Activated naive CD4-positive, alpha-beta T cell treated with anti-CD3 and anti-CD28 coated beads, Interleukin-2, amount 50 U/mL, for 72 hours (primary cell): ENCODE data around the gene ZNF783. TPM values are rescaled to one million over a fixed set of nuclear protein-coding genes. Genes with fewer than 3 reads are reported as not detected.
"Not testable (repeated sequence)": the region's sequence is repeated elsewhere in the genome, so short reads cannot be mapped to it uniquely, and the experiment has no call there.

Source experiments
- ATAC-seq, 2 donors: fragments of 150-1000 bp; cut with Tn5 transposase; 2 replicates each; pipeline ENCODE4 v1.10.0; 2021; ENCODE audit warnings: mild to moderate bottlenecking in 2 of 2, moderate library complexity in 2 of 2
- DNase-seq, 2 donors: peaks; one replicate each; pipeline ENCODE4 v3.0.0; 2021 to 2022; ENCODE audit warnings: low spot score in 2 of 2
- H3K27ac Mint-ChIP-seq, 2 donors: one replicate each; pipeline ENCODE4 v1.8.0; 2022; ENCODE audit warnings: mild to moderate bottlenecking in 2 of 2, mixed read lengths in 2 of 2
- H3K36me3 Mint-ChIP-seq, 2 donors: one replicate each; pipeline ENCODE4 v1.8.0; 2022; ENCODE audit warnings: mixed read lengths in 2 of 2
- H3K9me3 Mint-ChIP-seq, 2 donors: one replicate each; pipeline ENCODE4 v1.8.0; 2022; ENCODE audit warnings: mixed read lengths in 2 of 2
- total RNA-seq, 2 donors: library from RNA; stranded (reverse); gene quantifications; one replicate each; pipeline ENCODE4 v1.2.3, GENCODE V29; 2022

Gene ZNF783
- total RNA-seq, 2 donors from 2014 or later, result 7.6 to 18.2 TPM

DNA sequence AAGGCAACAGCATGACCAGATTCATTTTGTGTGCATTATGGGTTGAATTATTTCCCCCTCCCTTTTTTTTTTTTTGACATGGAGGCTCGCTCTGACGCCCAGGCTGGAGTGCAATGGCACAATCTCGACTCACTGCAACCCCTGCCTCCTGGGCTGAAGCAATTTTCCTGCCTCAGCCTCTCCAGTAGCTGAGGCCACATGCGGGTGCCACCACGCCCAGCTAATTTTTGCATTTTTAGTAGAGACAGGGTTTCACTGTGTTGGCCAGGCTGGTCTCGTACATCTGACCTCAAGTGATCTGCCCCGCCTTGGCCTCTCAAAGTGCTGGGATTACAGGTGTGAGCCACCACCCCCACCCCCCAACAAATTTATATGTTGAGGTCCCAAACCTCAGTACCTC lies 42.0 kb downstream of the ZNF783 start:
- Mint-ChIP-seq H3K36me3 (peaks cover 0 to under 1% of the 10 kb centered on the region in 2 donors), H3K9me3 (peaks cover 0 to 2% of the 10 kb centered on the region in 2 donors), H3K27ac (no peak overlapping the region)
- no peak for DNase-seq
- ATAC-seq, result no peak

DNA sequence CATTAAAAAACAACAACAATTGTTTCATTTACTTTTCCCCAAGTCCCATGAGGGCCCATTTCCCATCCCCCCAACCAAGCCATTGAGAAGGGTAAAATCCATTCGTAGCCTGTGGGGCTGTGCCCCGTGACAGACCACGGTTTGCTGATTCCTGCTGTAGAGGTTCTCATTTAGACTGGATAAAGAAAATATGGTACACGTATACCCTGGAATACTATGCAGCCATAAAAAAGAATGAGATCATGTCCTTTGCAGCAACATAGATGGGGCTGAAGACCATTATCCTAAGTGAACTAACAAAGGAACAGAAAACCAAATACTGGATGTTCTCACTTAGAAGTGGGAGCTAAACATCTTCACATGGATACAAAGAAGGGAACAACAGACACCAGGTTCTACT lies 44.9 kb downstream of the ZNF783 start:
- Mint-ChIP-seq H3K9me3 (peaks cover 0 to 12% of the 10 kb centered on the region in 2 donors), H3K36me3 (peaks cover 0 to 13% of the 10 kb centered on the region in 2 donors), H3K27ac (no peak overlapping the region)
- DNase-seq (no peak), ATAC-seq (no peak)

DNA sequence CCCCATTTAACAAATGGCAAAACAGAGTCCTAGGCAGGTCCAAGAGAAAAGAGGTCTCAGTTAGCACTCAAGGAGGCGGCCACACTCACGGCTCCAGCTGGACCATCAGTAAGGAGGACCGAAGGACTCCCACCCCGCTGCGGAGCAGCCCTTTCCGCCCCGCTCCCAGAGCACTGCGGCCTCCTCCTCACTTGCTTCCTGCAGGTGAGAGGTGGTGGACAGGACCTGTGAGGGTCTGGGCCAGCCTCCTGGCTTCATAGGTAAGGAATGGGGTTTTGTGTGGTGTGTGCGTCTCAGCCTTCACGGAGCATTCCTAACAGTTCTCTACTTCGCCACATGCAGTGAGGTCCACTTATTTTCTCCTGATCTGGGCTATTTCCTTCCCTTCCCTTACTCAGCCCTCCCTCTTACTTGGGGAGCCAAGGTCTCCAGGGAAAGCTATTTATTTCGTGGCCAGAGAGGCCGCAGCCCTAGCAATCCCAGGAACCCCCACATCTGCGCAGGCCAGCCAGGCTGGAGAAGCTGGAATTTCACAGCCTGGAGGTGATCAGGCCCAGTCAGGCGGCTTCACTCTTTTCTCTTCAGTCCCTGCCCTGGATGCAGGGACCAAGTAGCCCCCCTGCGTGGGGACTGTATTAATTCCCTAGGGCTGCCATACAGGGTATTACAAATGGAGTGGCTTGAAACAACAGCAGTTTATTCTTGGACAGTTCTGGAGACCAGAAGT lies 45.9 kb downstream of the ZNF783 start:
- Mint-ChIP-seq H3K9me3 (peaks cover 0 to 12% of the 10 kb centered on the region in 2 donors), H3K27ac (no peak overlapping the region), H3K36me3 (peaks cover 0 to 13% of the 10 kb centered on the region in 2 donors)
- ATAC-seq (no peak), DNase-seq (no peak)

DNA sequence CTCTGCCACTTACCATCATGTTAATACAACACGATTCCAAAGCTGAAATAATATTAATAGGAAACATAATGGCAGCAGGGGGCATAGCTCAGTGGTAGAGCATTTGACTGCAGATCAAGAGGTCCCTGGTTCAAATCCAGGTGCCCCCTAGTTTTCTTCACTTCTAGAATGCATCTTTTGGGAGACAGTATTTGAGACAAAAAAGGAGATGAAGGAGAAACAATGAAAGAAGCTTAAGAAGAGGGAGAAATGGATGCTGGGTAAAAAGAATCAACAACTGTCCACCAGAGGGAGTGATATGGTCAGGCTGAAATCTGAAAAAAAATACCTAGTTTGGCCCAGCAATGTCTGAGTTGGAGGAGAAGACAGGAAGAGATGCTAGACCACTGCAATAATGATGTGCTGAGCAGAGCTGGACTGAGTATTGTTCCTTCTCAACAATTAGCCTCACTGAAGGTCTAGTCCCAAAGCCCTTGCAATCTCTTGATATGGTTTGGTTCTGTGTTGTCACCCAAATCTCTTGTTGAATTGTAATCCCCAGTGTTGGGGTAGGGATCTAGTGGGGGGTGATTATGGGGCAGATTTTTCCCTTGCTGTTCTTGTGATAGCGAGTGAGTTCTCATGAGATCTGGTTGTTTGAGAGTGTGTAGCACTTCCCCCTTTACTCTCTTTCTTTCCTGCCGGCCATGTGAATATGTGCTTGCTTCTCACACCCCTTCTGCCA lies 48.3 kb downstream of the ZNF783 start:
- H3K36me3 Mint-ChIP-seq, result peaks cover 0 to 13% of the 10 kb centered on the region in 2 donors
- DNase-seq (no peak), ATAC-seq (peak; percentile 59 to 67)
- H3K9me3 Mint-ChIP-seq, result peaks cover 0 to 12% of the 10 kb centered on the region in 2 donors
- H3K27ac Mint-ChIP-seq, result no peak overlapping the region

DNA sequence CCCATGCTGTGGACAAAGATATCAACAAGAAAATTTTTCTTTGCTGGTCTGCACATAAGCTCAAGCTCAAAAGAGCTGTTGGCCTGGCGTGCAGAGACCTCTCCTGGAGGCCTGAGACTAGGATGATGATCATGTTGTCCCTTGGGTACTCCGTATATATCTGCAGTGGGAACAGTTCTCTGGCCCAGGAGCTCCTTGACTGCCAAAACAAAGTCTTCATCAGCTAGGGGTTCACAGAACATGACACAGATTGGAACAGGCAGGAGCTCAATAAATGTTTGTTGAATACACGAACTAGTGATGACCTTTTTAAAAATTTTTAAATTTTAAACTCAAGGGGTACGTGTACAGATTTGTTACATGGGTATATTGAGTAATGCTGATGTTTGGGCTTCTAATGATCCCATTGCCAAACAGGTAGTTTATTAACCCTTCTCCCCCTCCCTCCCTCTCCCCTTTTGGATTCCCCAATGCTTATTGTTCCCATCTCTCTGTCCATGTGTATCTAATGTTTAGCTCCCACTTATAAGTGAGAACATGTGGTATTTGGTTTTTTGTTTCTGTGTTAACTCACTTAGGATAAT lies 49.1 kb downstream of the ZNF783 start:
- Mint-ChIP-seq H3K27ac (no peak overlapping the region), H3K36me3 (peaks cover 0 to 13% of the 10 kb centered on the region in 2 donors), H3K9me3 (peaks cover 0 to 12% of the 10 kb centered on the region in 2 donors)
- DNase-seq (no peak), ATAC-seq (no peak)

DNA sequence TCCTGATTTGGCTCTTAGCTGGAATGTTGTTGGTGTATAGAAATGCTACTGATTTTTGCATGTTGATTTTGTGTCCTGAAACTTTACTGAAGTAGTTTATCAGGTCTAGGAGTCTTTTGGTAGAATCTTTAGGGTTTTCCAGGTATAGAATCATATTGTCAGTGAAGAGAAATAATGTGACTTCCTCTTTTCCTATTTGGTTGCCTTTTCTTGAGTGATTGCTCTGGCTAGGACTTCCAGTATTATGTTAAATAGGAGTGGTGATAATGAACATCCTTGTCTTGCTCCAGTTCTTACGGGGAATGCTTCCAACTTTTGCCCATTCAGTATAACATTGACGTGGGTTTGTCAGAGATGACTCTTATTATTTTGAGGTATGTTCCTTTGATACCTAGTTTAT lies 52.0 kb downstream of the ZNF783 start:
- Mint-ChIP-seq H3K36me3 (peaks cover 0 to 19% of the 10 kb centered on the region in 2 donors), H3K27ac (no peak overlapping the region), H3K9me3 (peaks cover 0 to 18% of the 10 kb centered on the region in 2 donors)
- no peak for ATAC-seq
- DNase-seq, result no peak

DNA sequence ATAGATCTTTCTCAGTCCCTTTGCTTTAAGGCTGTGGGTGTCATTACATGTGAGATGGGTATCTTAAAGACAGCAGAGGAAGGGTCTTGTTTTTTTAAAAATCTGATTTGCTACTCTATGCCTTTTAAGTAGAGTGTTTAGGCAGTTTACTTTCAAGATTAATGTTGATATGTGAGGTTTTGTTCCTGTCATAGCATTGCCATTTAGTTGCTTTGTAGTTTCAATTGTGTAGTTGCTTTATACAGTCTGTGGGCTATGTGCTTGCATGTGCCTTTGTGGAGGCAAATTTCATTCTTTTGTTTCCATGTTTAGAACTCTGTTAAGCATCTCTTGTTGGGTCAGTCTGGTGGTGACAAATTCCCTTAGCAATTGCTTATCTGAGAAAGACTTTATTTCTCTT lies 54.6 kb downstream of the ZNF783 start:
- H3K27ac Mint-ChIP-seq, result no peak overlapping the region
- H3K36me3 Mint-ChIP-seq, result peaks cover 2 to 9% of the 10 kb centered on the region in 2 donors
- ATAC-seq, result peak in 1 of 2 donors; percentile 65
- H3K9me3 Mint-ChIP-seq, result peaks cover 0 to 11% of the 10 kb centered on the region in 2 donors
- DNase-seq, result no peak

DNA sequence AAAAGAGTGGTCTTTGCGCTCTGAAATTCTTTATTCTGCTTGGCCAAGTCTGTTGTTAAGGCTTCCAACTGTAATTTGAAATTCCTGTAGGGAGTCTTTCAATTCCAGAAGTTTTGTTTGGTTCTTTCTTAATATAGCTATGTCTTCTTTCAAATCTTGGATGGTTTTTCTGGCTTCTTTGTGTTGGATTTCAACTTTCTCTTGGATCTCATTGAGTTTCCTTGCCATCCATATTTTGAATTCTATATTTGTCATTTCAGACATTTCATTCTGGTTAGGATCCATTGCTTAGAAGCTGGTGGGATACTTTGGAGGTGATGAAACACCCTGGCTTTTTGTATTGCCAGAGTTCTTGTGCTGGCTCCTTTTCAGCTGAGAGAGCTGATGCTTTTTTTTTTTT lies 55.5 kb downstream of the ZNF783 start:
- ATAC-seq (no peak), DNase-seq (no peak)
- H3K27ac Mint-ChIP-seq, result no peak overlapping the region
- peaks cover 2 to 19% of the 10 kb centered on the region in 2 donors for H3K9me3 Mint-ChIP-seq
- peaks cover 11 to 18% of the 10 kb centered on the region in 2 donors for H3K36me3 Mint-ChIP-seq

DNA sequence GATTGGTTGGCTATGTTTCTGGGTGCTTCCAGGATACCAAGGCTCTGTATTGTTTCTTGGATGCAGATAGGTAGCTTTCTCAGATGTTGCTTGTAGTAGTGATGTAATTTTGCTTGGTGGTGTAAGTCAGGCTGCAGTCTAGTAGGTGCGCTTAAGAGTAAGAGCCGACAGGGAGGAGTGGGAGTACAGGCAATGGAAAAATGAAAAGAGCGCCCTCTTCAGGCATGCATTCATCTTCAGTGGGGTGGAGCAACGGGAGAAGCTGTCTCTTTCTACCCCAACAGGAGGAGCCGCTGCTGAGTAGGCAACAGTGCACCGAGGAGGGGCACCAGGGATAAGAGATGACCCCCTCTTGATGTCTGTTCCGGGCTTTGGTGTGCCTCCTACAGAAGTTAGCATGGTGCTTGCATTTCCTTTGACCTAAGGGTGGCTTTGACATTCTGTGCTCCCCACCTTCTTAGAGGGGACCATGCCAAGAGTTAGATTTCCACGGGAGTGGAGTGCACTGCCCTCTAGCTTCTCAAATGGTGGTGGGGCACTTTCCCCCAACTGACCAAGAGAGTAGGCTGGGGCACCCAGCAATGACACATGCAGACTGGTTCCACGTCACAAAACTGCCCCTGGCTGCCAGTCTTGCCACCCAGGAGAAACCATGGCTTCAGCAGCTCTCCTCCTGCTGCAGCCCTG lies 56.1 kb downstream of the ZNF783 start:
- H3K27ac Mint-ChIP-seq, result no peak overlapping the region
- ATAC-seq (no peak), DNase-seq (no peak)
- peaks cover 11 to 18% of the 10 kb centered on the region in 2 donors for H3K36me3 Mint-ChIP-seq
- H3K9me3 Mint-ChIP-seq, result peaks cover 2 to 19% of the 10 kb centered on the region in 2 donors

DNA sequence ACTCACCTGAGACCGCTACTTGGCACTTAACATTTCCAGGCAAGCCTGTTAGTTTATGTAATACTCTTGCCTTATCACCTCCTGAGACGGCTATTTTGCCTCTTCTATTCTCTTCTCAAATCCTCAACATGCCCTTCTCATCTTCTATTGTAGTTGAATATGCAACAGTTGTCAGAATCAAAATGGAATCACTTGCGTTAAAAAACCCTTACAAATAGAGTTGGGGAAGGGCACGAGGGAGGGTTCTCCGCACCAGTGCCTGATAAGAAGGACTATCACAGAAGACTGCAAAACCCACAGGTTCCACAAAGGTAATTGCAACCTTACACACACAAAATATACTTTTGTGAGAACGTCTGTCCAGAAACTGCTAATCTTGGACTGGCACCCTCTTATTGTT lies 57.4 kb downstream of the ZNF783 start:
- DNase-seq, result no peak
- Mint-ChIP-seq H3K27ac (no peak overlapping the region), H3K9me3 (peaks cover 2 to 19% of the 10 kb centered on the region in 2 donors), H3K36me3 (peaks cover 11 to 18% of the 10 kb centered on the region in 2 donors)
- ATAC-seq, result no peak

DNA sequence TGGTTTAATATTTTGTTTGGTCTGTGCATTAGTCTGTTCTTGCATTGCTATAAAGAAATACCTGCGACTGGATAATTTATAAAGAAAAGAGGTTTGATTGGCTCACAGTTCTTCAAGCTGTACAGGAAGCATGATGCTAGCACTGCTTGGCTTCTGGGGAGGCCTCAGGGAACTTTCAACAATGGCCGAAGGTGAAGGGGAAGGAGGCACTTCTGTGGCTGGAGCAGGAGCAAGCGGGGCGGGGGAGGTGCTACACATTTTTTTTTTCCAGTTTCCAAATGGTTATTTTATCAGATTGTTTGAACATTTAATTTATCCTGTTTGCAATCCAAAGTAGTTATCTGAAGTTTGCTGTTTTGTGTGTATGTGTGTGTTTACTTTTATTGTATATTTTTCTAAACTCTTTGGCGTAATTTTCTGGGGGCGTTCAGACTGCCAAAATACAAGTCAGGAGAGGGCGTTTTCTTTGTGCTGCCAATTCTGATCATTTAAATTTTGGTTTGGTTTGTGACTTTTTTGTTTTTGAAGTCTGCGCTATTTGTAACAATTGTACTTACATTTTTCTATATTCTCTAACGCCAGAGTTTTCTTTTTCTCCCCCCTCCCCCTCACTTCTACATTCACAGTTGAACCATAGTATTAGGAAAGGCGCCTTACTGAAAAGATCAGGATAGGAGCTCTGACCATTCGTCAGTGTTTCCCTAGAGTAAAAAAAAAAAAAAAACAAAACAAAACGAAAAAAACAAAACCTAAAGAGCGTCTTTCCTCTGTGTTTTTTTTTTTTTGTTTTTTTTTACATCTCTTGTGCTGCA lies 58.5 kb downstream of the ZNF783 start:
- DNase-seq (no peak), ATAC-seq (no peak)
- H3K9me3 Mint-ChIP-seq, result peaks cover 2 to 19% of the 10 kb centered on the region in 2 donors
- H3K27ac Mint-ChIP-seq, result no peak overlapping the region
- H3K36me3 Mint-ChIP-seq, result peaks cover 11 to 18% of the 10 kb centered on the region in 2 donors

DNA sequence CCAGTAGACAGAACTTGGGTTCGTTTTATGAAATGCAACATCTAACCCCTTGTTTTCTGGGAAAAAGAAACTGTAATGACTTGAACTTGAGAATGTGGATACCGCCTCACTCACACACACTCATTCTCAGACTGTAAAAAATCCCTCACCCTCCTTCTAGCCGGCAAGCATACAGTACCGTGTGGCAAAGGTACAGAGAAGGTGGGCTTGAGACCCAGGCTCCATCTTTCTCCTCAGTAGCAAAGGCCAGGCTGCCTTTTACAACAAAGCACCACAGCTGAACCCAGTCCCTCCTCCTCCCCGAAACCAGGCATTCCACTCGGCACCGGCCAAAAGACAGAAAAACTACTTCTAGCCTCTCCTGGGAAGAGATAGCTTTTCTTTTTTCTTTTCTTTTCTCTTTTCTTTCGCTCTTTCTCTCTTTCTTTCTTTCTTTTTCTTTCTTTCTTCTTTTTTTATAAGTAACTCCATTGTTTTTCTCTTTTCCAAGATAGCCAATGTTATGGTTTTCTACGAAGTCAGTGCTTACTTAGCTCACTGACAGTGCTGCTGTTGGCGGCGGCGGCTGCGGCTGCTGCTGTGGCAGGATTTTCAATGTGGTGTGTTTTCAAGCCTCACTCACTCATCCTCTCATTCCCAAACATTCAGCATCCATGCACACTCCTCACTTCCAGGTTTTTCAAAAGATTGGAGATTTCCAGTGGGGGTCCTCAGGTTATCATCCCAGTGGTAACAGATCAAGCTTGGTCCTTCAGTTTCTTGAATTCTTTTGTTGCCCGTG lies 59.3 kb downstream of the ZNF783 start:
- DNase-seq, result not testable (repeated sequence)
- ATAC-seq, result peak in 1 of 2 donors; percentile 72
- Mint-ChIP-seq H3K36me3 (peaks cover 11 to 18% of the 10 kb centered on the region in 2 donors), H3K27ac (peak overlapping the region in 1 of 2 donors; percentile 79), H3K9me3 (peaks cover 2 to 19% of the 10 kb centered on the region in 2 donors)

DNA sequence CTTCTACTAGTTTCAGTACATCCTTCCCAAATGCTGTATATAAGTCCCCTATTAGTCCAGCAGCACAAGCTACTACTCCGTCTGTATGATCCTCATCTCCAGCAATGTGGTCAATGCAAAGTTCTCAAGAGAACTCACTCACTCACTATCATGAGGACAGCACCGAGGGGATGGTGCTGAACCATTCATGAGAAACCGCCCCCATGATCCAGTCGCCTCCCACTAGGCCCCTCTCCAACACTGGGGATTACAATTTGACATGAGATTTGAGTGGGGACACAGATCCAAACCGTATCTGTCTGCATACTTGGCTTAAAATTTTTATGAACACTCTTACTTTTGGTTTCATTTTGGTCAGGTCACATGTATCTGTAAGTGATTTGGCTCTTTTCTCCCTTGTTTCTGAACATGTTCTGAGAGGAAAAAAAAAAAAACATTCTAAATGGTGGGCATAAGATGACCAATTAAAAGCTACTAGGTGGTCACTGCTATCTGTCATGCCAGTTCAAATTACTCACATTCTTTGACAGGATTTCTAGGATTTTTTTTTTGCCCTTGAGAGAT lies 60.1 kb downstream of the ZNF783 start:
- Mint-ChIP-seq H3K36me3 (peaks cover 11 to 18% of the 10 kb centered on the region in 2 donors), H3K27ac (peak overlapping the region; percentile 45 to 79), H3K9me3 (peaks cover 2 to 19% of the 10 kb centered on the region in 2 donors)
- DNase-seq (no peak), ATAC-seq (peak; percentile 24 to 32)

DNA sequence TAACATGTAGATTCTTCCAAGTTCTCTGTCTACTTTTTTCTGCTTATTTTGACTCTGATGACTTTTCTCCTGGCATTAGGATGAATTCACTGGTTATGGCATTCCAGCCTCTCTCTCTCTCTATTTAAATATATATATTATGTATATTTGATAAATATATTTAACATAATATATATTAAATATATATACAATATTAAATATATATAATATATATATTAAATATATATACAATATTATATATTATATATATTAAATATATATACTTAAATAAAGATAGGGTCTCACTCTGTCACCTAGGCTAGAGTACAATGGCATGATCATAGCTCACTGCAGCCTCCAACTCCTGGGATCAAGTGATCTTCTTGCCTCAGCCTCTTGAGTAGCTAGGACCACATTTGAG lies 60.7 kb downstream of the ZNF783 start:
- DNase-seq (no peak), ATAC-seq (no peak)
- Mint-ChIP-seq H3K27ac (peak overlapping the region in 1 of 2 donors; percentile 79), H3K9me3 (peaks cover 2 to 17% of the 10 kb centered on the region in 2 donors), H3K36me3 (peaks cover 11 to 15% of the 10 kb centered on the region in 2 donors)

DNA sequence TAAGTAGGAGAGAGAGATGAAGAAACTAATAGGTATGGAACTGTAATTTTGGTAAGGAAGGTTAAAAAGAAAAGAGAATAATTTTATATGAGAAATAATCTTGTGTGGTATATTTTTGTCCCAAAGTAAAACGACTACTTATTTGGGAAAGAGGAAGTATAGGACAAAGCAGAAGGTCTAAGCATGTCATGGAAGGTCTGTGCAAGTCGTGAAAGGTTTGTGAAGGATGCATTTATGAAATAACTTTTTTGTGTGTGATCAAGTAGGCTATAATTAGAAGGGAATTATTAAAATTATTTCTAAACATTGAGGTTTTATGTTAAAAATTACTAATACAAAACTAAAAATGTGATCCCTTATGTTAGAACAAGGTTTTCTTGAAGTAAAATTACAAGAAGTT lies 63.3 kb downstream of the ZNF783 start:
- Mint-ChIP-seq H3K9me3 (peaks cover 2 to 14% of the 10 kb centered on the region in 2 donors), H3K36me3 (peaks cover 11 to 12% of the 10 kb centered on the region in 2 donors), H3K27ac (no peak overlapping the region)
- ATAC-seq, result no peak
- DNase-seq, result no peak
